IPS-NIHi11 (cell line): Measurements from ENCODE around the gene NBAS.

Experiments used
- DNase-seq: peaks from one replicate; pipeline ENCODE4 v3.0.0; 2012; ENCODE audit warnings: mixed read lengths, low spot score

Gene NBAS

DNA sequence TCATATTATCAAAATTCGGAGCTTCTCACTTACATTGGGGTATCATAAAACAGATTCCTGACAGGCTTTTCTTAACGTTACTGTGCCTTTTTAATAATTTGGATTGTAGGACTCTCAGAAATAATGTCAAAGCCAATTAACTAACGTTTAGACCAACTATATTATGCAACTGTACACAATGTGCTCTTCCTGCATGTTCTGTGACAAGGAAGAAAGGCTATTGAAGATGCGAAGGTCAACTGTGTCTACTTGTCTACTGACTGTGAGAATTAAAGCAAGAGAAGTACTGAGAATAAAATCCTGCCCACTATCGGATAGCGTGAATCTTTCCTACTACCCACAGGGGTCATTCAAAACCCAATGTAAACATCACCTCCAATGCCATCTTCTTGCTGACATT lies 393.0 kb downstream of the NBAS start:
- no peak for DNase-seq

DNA sequence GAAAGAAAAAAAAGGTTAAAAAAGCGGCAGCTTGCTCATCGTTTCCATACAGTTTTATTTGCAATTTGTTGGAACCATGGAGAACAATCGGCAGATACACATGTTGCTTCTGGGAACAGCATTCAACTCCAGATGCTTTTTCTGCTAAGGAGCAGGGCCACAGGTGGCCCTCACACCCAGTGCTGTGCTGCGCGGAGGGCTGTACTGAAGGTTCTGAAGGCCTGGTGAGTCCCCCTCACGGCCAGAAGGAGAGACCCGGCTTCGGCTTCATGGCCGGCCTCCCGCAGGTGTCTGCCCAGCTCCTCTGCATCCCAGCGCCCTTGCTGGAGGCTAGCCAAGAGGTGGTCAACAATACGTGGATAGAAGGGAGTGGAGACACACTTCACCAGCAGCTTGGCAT lies 394.3 kb downstream of the NBAS start:
- DNase-seq = no peak

DNA sequence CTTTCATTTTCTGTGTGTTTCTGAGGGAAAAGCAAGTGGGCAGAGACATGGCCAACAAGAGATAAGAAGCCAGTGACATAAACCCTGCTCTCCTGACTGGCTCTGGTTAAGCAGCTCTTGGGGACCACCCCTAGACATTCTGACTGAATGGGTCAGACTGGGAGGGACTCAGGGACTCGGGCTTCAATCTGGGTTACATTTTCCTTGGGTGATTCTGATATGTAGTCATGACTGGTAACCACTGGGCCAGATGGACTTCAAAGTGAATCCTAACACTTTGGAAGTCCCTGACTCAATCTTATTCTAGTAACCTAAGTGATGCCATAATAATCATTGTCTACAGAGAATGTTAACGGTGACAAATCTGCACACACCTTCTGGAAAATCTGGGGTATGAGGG lies 397.8 kb downstream of the NBAS start:
- DNase-seq = no peak

DNA sequence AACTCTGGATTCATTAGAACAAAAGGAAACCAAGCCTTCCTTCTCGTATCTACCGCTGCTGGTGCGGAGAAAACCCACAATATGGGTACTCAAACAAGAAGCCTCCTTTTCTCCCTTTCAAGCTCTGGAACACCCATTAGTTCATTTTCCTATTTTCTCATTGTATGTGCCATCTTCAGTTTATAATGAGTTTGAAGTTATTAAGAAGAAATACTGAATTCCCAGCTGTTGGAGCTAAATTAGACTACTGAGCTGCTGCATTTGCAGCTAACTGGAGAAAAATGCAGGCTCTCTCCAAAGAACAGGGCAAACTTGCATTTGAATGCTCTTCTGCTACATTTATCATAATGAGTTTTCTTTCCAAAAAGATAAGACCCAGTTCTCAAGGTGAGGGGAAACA lies 398.5 kb downstream of the NBAS start:
- DNase-seq = no peak

DNA sequence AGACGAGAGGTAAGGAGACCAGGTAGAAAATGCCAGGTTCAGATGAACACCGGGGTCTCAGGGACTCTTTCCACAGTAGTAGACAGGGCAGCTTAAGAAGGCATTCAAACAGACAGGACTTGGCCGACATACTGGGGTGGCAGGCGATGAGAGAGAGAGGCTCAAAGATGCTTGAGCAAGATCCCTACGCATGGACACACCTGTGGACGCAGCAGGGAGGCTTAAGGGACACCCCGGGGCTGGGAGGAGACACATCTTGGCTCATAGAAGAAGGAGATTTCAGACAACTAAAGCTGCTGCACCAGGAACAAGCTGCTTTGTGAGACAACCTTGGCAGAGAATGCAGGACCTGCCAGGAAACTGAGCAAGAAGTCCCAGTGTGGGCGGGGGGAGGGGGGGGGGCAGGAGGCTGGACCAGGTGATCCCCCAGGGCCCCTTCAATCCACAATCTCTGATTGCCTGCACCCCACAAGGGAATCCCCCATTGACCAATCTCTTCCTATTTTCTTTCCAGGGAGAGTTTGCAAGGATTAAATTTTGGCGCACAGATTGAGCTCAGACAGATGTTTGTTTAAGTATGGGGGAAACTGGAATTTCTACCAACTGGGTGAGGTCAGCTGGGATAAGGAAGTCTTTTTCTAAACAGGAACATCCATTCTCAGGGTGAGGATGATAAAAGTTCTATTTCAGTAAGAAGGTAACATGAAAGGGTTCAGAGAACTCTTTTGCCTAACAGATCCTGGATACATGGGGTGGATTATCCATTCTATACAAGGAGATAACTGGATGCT lies 400.7 kb downstream of the NBAS start:
- DNase-seq = no peak

DNA sequence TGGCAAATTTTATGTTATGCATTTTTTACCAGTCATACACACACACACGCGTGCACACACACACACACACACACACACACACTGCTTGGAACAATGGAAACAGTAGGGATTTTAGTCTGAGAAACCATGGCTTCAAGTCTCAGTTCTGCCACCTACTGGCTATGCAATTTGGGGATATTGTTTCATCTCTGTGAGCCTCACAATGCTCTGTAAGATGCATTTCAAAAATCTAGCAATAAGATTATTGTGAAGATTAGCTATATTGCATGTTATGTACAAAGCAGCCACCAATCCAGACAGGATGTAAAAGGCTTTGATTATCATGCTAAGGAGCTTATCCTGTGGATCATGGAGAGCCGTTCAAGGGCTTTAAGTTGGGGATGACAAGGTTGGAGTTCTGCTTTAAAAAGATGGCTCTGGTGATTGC lies 401.4 kb downstream of the NBAS start:
- DNase-seq = peak; percentile 37

DNA sequence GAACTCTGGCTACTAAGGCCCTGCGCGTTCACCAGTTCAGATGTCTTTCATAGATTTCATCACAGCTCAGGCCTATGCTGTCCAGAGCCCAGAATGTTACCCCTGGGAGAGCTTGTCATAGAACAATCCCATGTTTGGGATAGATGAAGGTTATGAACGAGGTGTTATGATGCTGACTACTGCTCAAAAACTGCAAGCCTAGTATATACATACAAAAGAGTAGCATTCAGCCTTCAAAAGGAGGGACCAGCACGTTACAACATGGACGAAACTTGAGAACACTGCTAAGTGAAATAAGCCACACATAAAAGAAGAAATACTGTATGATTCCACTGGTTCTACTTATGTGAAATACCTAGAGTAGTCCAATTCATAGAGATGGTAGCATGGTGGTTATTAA lies 401.9 kb downstream of the NBAS start:
- DNase-seq = no peak

DNA sequence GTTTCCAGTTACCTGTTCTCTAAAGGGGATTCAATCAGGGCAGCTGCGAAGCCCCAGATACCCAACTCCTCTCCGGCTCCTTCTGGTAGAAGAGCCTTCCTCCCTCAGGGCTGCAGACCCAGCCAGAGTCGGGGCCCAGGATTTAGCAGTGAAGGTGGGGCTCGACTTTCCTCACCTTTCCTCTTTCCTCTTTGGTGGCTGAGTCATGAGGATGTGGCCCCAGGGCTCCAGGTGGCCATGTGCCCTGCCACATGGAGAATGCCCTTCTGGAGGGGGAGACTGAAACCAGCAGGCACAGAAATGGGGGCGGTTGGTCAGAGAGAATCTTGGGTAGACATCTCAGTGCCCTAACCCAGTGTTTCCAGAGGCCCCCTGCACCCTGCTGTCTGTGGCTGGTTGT lies 402.6 kb downstream of the NBAS start:
- no peak for DNase-seq

DNA sequence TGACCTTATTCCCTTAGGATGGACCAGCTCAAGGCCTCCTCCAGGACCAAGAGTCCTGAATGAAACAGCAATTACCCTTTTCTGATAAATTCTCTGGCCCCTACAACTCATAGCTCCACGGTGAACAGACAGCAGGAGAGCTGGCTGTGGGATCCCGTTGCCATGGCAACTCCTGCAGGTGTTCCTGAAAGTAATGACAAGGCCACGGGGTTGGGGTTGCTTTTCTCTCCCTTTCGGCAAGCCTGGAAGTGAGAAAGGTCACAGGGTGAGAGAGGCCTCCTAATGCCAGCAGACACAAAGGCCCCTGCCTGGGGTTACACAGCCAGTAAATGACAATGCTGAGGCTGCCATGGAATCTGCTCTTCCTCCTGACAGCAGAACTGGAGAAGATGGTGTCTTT lies 403.0 kb downstream of the NBAS start:
- DNase-seq = peak; percentile 49

DNA sequence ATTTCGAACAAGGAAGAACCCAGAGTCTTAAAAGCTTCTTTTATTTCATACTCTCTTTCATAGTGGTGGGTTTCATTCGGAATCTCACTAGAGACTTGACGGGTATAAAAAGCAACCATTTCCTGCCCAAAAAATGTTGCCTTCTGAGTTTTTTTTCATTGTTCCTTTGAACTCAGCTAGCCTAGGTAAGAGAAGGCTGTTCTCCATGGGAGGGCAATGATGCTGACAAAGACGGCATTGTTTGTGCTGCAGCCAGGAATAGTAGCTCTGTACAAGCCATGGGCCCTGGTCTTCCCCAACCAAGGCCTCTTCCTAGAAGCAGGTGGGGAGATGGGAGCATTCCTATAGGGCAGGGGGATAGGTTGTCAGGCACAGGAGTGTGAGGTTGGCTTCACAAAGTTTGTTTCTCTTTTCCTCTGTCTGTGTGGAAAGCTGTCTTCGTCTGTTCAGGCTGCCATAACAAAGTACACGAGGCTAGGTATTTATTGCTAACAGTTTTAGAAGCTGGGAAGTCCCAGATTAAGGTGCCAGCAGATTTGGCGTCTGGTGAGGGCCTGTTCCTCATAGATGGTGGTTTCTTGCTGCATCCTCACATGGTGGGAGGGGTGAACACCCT lies 405.1 kb downstream of the NBAS start:
- peak; percentile 42 for DNase-seq

DNA sequence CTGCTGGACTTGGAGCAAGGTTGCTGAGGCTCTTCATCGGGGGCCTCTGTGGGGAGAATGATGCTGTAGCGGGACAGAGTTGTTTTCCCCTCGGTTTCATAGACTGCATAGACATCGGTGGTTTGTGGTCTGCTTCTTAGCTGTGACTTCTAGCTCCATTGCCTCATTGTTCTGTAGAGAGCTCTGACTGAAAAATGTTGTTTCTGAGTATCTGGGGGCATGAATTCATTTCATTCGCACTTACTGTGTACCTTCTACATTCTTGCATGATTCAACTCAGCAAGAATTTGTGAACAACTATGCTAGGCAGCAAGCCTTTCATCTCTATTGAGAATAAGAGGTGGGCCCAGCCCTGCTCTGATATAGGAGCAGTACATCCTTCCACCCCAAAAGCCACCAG lies 406.8 kb downstream of the NBAS start:
- DNase-seq = no peak

DNA sequence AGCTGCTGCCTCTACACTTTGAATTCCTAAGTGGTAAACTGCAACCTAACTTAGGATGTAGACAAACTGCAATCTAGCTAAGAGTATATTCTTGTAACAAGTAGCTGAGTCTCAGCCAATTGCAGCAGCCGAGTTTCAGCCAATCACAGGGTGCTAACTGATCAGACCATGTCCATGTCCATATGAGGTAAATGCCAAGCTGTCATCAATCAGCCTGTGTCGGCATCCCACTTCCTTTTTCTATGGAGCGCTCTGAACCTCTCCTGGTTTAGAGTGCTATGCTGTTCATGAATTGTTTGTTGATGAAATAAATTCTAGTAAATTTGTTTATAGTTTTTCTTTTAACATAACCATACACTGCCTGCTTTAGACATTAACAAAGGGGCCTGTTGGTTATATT lies 408.8 kb downstream of the NBAS start:
- DNase-seq = no peak

DNA sequence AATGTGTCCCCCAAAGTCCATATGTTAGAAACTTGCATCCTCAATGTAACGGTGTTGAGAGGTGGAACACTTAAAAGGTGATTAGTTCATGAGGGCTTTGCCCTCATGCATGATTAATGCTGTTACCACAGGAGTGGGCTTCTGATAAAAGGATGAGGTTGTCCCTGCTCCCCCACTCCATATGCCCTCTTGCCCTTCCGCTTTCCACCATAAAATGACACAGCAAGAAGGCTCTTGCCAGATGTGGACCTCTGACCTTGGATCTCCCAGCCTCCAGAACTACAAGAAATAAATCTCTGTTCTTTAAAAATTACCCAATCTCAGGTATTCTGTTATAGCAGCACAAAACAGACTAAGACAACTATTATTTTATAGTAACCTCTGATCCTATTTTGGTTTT lies 412.1 kb downstream of the NBAS start:
- no peak for DNase-seq

DNA sequence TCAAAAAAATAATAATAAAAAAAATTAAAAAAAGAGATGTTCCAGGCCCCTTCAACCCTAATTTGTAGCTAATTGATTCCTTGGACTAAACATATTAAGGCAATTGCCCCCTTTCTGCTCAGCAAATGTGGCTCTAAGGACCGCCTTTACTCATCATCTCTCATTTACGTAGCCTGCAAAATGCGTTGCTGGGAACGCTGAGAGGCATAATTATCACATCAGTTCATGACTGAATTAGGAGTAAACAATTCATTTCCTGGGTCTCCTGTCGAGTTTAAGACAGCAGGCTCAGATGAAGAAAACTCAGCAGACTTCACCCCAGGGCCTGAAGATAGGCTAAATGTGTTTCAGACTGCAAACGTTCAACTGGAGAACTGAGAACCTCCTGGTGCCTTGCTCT lies 413.5 kb downstream of the NBAS start:
- DNase-seq = no peak

DNA sequence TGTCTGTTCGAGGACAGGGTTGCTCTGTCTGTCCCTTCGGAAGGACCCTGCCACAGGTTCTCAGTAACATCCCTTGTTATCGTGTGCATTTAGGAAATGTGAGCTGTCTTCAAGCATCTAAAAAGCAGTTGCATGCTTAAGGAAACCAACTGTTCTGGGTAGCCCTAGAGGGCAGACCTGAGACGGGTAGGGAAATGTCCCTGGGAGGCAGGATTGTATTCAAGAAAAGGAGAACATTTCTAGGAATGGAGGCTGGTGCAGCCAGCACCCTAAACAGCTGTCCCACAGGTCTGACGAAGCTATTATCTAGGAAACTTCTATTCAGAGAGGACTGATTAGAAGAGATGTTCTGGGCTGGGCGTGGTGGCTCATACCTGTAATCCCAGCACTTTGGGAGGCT lies 414.2 kb downstream of the NBAS start:
- peak; percentile 26 for DNase-seq

DNA sequence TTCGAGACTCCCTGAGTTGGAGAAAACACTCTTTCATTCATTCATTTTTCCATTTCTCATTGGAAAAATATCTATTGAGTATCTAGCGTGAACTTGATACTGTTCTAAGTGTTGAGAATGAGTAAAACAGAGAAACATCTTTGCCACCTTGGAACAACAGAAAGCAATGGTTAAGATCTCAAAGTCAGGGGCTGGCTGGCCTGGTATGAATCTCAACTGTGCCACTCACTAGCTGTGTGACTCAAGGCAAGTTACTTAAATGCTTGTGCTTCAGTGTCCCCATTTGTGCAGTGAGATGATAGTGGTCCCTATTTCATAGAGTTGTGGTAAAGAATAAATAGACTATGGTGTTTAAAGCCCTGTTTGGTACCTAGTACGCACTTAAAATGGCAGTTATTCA lies 415.2 kb downstream of the NBAS start:
- DNase-seq = no peak

DNA sequence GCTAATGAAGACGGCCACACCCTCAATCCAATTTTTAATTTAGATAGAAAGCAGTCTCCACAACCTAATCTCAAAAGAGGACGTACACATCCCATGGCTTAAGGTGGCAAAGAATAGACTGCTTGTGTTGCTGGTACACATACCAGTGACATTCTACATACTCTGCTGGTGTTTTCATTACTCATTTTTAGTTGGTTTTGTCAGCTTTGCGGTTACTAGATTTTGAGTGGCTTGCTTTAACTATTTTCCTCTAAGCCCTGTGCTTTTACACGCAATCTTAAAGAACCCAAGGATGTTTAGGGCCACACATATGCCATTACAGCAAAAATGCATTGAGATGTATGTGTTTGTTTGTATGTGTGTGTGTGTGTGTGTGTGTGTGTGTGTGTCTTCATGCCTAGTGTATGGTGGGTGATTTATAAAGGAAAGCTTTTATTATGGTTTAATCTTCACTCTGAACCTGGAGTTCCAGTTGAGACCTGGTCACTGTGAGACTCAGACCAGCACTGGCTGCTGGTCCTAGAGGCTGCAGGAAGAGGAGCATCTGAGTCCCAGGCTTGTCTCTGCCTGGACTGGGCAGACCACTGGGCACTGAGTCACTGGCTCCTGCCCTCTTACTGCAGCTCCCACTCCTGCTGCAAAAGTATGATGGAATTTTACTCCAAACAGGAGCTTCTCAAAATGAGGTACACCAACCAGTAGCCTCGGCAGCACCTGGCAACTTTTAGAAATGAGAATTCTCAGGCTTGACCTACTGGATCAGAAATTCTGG lies 415.9 kb downstream of the NBAS start:
- DNase-seq = no peak

DNA sequence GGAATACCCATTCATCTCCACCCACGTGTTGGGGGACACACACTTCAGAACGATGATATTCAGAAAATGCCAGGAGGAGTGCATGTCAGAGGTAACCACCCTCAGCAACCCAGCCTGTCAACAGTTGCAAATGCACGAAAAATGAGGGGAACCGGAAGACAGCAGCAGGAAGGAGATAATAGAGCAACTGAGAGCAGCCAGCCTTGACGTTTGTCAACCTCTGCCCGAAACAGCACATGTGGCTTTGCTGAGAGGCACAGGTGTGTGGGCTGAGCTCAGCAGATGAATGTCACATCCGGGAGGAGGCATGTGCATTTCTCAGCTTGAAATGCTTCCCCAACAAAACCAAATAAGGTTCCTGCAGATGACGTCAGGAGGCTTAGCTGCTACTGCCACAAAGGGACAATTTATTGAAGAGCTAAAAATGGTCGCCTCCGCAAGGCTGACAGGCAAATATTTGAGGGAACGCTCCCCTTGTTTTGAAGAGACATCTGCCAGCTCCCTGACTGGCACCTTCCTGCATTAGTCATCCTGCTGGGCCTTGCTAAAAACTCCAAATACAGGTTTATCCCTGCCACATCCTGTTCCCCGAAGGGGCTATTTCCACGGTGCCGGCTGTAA lies 419.0 kb downstream of the NBAS start:
- peak; percentile 29 for DNase-seq

DNA sequence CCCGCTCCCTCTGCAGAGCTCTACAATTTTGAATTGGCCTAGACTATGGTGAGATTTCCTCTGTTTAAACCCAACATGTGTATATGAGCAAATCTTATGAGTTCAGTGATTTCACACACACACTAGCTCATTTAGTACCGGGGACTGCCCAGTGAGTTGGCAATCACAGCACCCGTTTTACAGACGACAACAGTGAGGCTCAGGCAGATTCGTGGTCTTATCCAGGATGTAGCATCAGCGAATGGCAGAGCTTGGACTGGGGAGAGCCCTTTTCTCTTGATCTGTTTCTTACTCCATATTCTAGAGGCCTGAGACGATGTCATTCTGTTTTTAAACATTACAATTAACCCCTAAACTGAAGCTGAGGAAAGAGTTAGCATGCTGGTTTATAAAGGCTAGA lies 419.9 kb downstream of the NBAS start:
- DNase-seq = no peak

DNA sequence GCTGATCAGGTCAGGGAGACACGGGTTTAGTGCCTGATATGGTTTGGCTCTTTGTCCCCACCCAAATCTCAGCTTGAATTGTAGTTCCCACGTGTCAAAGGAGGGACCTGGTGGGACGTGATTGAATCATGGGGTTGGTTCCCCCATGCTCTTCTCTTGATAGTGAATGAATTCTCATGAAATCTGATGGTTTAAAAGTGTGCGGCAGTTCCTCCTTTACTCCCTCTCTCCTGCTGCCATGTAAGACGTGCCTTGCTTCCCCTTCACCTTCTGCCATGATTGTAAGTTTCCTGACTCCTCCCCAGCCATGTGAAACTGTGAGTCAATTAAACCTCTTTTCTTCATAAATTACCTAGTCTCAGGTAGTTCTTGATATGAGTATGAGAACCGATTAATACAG lies 424.5 kb downstream of the NBAS start:
- no peak for DNase-seq

DNA sequence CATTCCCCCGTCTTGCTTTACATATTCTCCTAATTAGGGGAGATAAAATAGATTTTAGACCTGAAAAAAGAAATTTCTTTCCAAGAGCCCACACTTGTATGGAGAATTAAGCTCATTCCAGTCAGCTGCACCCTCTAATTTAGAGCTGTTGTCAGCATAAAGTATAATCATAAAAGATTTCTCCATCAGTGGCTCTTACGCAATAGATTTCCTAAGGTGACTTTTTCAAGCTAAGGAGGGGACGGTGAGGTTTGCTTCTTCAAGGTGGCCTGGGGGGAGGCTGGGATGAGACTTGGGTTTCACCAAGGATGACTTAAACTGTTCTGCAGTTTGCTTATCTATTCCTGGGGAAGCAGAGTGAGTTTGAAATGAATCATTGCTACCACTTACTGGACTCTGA lies 426.2 kb downstream of the NBAS start:
- no peak for DNase-seq

DNA sequence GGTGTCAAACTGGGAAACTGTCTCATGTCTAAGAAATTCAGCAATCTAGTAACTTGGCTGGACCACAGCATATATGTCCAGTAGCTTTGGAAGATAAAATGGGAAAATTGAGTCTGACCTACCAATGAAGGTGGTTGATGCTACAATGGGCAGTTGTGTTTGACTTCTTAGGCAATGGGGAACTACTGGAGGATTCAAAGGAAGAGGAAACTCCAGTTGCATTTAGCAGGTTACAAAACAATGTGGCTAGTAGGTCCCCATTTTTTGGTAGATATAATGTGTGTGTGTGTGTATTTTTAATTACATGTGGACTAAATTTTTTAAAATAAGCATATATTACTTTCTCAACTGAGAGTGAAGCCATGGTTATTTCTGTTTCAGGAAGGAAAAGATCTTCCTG lies 427.7 kb downstream of the NBAS start:
- no peak for DNase-seq

DNA sequence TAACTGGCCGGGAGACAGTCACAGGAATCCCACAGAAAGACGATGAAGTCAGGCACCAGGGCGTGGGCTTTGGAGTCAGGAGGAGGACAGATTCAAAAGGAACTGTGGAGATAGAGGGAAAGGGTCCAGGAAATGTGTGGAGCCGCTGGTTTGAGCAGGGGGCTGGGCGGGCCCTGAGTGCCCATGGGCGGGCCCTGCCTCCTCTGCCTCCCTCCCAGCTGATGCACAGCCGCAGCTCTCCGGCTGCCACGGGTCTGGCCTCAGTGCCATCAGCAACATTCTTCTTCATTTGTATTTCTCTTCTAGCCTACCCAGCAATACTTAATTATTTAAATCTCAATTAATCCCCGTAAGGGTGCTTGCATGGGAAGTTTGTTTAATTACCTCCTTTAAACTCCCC lies 432.3 kb downstream of the NBAS start:
- no peak for DNase-seq
